Activated CD8-positive, alpha-beta memory T cell treated with anti-CD3 and anti-CD28 coated beads, Interleukin-2, amount 50 U/mL, for 1 hour (primary cell): ENCODE measurements around the gene IPO8.

Experiments
- DNase-seq: peaks from one replicate; pipeline ENCODE4 v3.0.0-alpha.2; 2020; ENCODE audit errors: extremely low read depth

The IPO8 gene

DNA sequence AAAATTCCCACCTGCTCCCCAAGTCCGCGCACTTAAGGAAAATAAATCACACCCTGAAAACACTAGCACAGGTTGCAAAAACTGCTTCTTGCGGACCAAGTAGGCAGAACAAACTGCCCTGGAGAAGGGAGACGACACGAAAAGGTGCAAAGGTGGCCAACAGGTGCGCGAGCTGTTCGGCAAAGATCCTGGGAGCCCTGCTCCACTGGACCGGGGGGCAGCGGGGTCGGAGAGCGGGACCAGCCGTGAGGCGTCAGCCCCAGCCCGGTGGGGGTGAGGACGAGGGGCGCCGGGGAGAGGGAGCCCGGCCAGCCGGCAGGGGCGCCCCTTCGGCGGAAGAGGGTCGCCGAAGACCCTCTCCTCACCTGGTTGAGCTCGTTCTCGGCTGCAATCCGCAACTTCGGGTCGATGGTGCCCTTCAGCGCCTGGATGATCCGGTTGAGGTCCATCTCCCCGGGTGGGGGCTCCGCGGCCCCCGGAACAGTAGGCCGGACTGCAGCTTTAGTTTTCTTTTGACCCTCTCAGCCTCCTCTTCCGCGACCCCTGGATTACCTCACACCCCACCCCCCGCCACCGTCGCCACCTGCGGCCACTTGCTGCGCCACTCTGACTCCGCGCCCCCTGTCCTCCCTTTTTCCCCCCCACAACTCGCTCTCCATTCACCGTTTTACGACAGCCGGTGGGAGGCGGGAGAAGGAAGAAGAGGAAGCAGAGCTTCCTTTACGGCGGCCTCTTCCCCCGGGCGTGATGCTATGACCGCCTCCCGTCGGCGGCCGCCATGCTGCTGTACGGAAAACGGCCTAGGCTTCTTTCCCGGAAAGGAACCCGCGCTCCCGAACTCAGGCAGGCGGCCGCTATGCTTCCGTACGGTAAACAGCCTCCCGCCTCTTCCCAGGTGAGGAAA is at the start of gene IPO8:
Gene IPO8 (minus strand): TSS at position 671 of the 904 bp plus-strand sequence. CDS start 222 bp downstream, at position 449.
- peak; percentile 73 for DNase-seq

DNA sequence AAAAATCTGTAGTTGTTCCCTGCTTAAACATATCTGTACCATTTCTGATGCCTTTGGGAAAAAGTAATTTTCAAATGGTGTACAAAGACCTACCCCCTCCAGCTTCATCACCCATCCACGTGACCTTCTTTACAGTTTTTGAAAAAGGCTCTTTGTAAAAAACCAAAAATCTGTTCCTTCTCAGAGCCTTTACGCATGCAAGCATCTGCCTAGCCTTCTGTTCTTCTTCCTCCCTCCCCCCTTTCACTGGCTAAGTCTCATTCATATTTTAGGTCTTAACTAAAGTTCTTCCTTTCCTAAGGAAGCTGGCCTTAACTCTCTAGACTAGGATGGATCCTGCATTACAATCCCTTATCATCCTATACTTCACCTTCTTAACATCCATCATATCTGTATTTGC is 48.7 kb upstream of the IPO8 start:
- no peak for DNase-seq

DNA sequence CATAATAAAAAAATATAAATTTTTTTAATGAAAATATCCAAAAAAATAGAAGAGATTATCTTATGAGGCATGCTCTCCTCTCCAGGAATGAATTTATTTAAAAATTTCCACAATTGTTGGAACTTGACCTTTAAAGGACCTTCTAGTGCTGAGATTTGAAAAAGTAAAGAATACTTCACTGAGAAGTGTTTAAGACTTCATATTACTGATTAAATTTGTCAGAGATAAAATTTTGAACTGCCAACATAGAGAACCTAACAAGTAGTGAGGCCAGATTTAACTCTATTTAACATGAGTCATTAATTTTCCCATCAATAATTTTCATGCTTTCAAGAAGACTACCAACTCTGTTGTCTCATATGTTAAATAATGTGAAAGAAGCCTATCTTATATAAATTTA is 44.6 kb upstream of the IPO8 start:
- DNase-seq: no peak

DNA sequence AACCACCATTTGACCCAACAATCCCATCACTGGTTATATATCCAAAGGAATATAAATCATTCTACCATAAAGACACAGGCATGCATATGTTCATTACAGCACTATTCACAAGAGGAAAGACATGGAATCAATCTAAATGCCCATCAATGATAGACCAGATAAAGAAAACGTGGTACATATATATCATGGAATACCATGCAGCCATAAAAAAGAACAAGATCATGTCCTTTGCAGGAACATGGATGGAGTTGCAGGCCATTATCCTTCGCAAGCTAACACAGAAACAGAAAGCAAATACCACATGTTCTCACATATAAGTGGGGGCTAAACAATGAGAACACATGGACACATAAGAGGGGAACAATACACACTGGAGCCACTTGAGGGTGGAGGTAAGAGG is 43.4 kb upstream of the IPO8 start:
- DNase-seq: no peak

DNA sequence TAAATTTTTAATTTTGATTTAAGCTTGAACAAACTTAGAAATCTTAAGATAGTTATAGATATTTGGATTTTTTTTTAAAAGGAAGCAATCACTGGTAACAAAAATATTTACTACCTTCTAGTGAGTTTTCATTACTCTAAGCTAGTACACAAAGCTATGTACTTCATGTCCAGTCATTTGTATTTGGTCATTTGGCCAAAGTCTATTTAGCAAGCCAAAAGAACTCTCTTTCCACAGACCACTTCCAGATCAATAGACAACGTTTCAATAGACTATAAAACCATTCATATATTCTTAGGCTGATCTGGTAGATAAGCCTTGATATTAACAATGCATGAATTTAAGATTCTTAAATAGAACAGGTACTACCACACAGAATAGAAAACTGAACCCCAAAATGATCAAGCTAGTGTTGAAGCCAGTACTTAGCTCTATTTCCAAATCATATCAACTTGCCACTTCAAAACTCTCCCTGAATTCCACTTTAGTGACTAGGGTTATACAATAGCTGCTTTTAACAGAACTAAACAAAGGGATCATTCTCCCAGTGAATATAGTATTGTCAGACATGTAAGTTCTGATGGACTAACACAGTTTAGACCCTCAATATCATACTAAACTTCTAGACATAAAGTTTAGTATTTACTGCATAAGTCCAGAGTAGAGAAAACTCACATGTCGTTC is 37.4 kb upstream of the IPO8 start:
- DNase-seq: no peak

DNA sequence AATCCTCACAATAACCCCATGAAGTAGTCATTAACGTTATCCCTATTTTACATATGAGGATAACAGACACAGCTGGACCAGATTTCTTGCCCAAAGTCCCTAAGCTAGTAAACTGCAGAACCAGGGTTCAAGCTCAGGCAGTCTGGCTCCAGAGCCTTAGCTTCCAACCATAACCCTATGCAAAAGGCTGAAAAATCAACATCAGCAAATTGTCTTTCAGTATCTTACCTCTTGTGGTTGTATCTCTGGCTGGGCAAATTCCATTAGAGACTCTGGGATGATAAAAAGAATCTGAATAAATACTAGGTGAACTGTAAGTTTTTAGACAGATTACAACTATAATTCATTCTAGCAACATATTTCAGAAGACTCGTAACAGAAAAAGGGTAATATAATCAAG is 34.3 kb upstream of the IPO8 start:
- DNase-seq: no peak

DNA sequence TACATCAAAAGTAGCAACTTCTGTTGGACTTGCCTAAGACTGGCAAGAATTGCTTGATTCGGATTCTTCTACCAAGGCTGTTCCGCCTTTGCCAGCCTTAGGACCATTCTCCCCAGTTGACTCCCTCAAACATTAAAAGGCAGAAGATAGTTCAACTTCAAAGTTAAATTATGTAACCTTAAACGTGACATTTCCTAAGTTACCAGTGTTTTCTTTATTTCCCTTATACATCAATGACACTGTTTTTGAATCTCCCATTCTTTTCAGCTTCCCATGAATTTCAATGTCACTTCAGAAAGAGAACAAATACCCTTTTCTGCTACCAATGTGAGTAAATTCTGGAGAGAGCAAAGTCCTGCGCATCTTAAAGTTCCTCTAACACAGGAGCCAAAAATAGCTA is 33.9 kb upstream of the IPO8 start:
- no peak for DNase-seq

DNA sequence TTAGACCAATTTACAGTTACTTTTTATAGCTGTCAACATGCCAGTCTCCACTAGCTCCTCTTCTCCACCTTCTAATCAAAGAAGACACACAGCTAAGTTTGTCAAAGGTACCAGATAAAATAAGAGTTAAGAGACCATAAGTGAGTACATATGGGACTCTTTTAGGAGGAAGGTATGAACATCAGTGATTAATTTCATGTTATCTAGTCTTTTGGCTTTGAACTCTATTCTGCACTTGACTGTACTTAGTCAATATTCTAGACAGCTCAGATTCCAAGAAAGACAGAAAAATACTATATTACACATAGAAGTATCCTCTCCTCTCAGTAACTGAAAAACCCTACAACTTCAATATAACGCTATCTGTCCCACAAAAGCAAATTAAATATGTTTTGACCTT is 31.0 kb upstream of the IPO8 start:
- no peak for DNase-seq

DNA sequence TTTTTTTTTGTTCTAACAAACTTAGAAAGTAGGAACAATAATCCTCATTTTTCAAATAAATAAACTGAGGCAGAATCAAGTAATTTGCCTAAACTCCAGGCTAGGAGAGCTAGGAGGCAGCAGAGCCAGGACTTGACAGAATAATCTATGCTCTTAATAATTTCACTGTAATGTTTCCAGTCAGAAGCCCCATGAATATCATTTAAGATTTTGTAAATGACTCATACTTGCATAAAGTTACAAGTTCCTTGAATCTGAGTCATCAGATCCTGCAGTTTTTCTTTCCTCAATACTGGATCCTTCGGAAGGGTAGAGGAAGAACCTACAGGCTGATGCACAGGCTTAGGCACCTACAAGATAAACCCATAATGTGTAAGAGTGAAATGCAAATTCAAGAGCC is 30.1 kb upstream of the IPO8 start:
- no peak for DNase-seq

DNA sequence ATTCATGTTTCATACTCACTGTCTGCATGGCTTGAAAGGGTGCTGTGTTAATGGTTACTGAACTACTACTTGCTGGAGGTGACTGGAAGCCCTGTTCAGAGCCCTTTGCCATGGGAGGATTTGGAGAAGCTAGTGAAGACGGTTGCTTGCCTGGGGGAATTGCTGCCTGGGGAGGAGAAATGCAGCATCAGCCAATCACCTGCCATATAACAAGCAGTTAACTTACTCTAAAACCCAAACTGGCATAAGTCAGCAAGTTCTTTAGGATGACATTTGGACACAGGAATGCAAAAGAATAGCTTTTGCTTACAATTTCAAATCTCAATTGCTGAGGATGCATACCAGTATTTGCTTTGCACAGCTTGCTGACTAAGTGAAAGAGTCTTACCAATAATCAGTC is 23.4 kb upstream of the IPO8 start:
- no peak for DNase-seq

DNA sequence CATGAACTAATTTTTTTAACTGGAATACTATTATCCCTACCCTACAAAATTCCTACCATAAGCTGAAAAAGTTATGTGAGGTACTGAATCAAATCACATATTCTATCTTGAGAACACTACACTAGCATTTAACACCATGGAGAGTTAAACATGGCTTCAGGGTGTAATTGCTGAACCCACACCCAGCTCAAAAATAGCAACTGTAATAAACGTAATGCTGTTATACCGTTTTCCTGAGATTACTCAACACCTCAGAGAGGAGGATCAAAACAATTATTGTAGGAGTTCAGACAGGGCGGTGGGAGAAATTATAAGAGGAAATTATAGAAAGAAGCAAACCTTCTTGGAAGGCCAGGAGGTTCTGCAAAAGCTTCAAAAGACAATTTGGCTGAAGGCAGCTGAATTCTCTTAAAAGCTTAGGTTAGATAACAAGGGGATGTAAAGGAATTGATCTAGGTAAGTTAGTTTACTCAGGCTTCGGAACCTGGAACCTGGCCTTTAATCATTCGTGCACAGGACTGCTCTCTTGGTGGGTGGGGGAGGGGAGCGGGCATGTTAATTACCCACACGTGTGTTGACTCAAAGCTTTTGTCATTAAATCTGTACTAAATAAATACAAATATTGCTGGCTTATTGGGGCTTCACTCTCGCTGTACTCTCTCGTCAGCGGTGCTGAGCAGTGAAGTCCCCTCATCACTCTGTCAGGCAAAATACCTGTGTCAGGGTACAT is 12.1 kb upstream of the IPO8 start:
- no peak for DNase-seq

DNA sequence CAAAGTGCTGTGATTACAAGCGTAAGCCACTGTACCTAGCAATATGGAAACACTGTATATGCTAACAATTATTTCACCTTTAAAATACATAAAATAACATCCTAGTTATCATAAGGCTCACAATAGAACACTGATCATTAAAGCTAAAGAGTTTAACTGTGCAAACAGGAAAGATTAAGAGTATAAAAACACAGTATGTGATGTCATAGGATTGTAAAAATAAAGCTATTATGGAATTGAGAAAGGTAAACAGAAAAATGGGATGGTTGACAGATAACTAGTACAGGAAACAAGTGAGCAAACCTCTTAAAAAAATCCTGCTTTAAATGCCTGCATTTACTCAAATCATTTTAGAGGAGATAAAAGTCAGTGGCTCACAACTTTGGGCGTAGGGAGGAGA is 10.8 kb upstream of the IPO8 start:
- no peak for DNase-seq

DNA sequence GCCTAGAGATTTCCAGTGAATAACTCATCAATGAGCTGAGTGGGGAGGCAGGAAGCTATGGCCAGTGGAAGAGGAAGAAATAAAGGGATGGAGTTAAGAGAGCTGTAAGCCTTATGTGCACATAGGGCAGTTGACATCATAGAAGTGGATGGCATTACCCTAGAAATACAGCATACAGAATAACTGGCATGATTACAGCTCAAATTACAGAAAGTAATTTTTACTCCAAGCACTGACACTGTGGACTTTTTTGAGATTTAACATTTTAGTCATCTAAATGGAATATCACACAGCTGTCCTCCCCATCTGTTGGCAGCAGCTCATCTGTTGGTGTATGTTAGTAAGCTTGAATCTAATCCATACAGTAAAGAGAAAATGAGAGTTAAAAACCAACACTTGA is 5.4 kb upstream of the IPO8 start:
- no peak for DNase-seq

DNA sequence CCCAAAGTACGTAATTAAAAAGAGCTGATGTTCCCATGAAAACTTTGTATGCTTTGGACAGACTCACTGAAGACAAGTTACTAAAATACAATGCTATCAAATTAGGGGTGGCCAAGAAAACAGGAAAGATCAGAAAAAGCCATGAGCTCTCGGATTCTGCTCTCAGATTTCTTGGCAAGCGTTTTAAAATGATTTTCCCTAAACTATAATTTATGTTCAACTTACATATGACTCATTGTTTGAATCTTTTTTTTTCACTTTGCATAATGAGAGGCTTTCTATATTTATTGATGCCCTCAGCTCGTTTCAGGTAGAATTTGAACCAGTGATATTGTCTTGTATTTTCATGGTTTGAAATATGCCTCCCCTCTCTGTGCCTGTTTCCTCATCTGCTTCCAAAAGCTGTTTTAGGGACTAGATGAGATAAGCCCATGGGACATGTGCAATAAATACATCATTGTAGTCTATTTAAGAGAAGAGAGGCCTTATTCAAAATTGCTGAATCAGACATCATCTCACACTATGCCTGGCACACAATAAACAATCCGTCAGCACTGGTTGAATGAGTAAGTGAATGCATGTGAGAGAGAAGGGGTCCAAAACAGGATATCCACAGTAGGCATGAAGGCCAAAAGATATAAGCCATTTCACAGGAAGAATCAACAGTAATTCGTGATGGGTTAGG is 4.7 kb upstream of the IPO8 start:
- DNase-seq: no peak

DNA sequence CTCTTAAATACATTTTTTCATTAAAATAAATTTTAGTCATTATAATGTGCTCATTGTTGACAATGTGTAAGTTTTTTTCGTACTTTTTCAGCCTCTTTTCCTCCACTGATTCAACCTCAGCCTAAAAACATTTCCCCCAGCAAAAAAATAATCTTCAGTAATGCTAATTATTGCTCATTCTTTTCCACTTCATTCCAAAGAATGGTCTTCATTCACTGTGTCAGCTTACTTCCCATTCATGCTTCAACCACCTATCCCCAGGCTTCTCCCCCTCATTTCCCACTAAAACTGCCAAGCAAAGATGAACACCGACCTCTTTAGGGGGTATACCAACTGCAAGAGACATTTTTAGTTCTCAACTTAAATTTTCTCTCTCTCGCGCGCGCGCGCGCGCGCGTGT is 2.7 kb upstream of the IPO8 start:
- DNase-seq: no peak

DNA sequence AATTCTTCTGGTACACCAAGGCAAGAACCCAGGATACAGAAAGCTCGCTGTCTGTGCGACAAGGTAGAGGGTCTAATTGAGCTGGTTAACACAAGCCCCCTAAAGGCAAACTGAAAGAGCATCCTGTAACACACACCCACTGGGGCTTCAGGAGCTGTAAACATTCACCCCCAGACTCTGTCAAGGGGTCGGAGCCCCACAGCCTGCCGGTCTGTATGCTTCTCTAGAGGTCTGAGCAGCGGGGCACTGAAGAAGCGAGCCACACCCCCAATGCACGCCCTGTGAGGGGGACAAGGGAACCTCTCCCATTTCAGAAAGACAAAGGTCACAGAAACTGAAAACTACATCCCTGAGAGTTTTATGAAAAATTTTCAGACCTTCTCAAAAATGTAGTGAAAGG is 1.3 kb upstream of the IPO8 start:
- no peak for DNase-seq

DNA sequence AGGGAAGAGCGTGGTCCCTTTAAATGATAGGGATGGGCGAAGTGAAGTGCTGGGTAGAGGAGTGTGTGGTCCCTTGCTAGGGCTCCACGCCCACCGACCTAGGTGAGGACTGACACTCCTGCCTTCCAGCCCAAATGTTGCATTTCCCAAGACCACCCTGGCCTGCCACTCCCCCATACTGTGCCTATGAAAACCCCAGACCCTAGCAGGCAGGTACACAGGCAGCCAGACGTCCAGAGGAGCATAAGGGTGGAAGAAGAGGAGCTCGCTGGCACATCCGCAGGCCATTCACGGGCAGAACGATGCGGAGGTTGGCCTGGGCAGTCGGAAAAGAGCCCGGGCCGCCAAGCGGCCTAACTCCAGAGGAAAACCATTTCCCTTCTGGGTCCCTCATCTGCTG is 817 bp upstream of the IPO8 start:
- no peak for DNase-seq

DNA sequence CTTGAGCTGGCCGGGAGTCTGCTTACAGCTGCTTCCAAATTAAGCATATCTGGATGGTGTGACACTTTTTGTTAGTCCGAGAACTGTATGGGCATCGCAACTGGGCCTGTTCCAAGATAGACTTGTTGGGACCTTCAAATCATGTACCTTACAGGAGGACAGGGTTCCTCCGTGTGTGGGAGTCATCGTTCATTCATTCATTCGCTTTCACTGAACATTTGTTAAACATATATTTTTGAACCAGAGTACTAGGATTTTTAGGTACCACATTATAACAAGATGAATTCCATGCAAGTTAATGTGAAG is 387 bp upstream of the IPO8 start:
- DNase-seq: no peak

DNA sequence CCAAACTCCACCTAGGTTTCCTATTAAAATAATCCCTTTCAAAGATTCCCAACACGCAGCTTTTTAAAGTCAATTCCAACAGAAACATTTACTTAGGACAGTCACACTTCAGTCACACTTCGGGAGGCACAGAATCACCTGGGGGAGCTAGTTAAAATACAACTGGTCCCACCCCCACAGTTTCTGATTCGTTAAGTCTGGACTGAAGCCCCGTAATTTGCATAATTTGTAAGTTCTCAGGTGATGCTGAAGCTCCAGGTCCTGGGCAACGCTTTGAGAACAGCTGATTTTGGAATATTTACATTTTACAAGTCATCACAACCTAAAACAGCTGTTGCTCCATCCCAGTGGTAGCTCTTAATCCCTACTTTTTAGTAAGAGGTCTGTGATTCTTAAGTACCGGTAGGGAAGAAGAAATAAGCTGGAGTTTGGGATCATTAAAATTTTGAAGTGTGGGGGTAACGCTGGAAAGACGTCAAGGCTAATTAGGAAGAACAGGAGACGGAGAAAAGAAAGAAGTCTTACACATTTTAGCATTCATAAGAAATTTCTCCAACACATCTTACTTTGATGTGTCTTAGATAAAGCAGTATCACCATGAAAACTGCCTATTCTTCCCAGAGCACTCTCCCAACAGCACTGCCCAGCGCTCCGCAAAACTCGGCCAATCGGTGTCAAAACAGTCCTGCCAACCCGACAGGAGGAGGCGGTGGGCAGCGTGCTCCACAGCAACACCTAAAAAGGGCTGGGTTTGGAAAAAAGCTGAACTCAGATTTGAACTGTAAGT is 1.1 kb downstream of the IPO8 start:
- DNase-seq: no peak

DNA sequence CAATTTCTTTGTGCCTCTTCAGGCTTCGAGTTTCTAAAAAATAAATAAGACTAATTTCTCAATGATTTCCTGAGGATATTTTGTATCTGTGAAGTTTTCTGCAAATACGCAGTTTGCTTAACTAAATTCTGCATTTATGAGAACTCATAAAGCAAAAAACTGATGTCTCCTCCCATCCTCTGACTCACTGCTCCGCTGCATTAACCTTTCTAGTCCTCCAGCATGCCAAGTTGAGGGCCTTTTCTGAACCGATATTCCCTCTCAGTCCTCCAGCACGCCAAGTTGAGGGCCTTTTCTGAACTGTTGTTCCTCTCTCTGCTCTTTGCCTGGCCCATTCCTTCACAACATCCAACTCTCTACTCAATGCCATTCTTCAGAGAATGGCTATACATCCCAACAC is 3.2 kb downstream of the IPO8 start:
- no peak for DNase-seq

DNA sequence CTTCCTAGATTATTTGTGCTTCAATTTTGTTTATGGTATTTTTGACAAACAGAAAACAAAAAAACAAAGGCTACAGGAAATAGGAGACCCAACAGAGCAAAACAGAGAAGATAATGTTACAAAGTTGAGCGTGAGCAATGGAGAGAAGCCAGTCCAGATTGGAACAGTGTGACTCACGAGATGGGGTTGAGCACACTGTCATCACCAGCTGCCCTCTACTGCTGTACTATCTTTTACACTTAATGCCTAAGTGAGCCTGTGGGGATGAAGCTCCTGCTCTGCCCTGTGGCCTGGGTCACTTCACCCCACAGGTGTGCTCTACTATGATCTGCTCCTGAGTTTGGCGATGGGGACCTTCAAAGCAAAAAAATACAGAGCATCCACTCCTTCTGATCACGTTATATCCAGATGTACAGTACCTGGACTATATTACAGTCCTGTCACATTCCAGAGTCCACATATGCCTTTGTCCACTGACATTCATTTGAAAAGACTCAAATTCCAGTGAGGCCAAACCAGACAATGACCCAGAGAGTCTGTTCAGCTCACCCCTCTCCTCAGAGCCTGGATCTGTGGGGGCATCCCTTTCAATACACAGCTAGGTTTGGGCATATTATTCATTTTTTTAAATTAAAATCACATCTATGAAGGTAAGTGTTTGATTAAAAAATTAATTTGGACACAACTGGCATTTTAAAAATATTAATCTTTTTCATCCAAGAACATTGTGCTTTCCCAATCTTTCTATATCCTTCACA is 4.4 kb downstream of the IPO8 start:
- no peak for DNase-seq
